ENCODE measurements around the gene PTPA.

PTPA gene

GRCh38 chr9:129072171-129072570, 39.0 kb upstream of the PTPA start:
- no peak overlapping the region for H3K27ac ChIP-seq (ENCODE audit: extremely low read depth, low read depth, low read length)

GRCh38 chr9:129073404-129073803, 37.8 kb upstream of the PTPA start:
- Histone ChIP-seq H3K9me3 (ENCODE audit: control insufficient read depth, insufficient read depth, low read depth, low read length) (no peaks in the 10 kb centered on the region), H3K4me1 (ENCODE audit: control insufficient read depth, insufficient read depth, low read length) (no peaks in the 10 kb centered on the region), H3K27ac (ENCODE audit: extremely low read depth, low read depth, low read length) (no peak overlapping the region), H3K4me3 (ENCODE audit: low read depth, low read length) (no peak overlapping the region), H3K36me3 (ENCODE audit: control insufficient read depth in 2 of 2, insufficient read depth in 1 of 2, low read length in 2 of 2) (peaks cover 0 to 17% of the 10 kb centered on the region in 2 experiments; a peak in 1 of 3 replicates)
- ChIA-PET POLR2A (interaction anchor here (0.6 to 1.2 kb wide), 2 partner anchors 23 to 30 kb away, joined by 3 to 8 read pairs; no protein-coding TSS in a partner anchor), CTCF (interaction anchor here (0.7 to 0.8 kb wide), 3 partner anchors 11 to 341 kb away, joined by 3 to 4 read pairs (median 3); no protein-coding TSS in a partner anchor)
- TF ChIP-seq ZNF362 (tag by site-specific recombination; IDR thresholded peaks at IDR 0.05): 0 out of 2 replicates have a peak, but pooled peaks have one; percentile 35
- TF ChIP-seq ZNF18 (tag by site-specific recombination; IDR thresholded peaks at IDR 0.05): peak; percentile 36; the same call in 1 of the 2 replicates
- TF ChIP-seq ZNF324 (tag by site-specific recombination; IDR thresholded peaks at IDR 0.05): no peak

More at GRCh38 chr9:129072171-129072570, 39.0 kb upstream of the PTPA start:
- POLR2A ChIA-PET: interaction anchor here (0.5 to 1.0 kb wide), 2 partner anchors 8 to 214 kb away, joined by 3 read pairs; partner anchors contain the start of gene DOLPP1
- peaks cover 0 to 29% of the 10 kb centered on the region in 2 experiments; a peak in 1 of 3 replicates for H3K36me3 ChIP-seq (ENCODE audit: control insufficient read depth in 2 of 2, insufficient read depth in 1 of 2, low read length in 2 of 2)
- CTCF ChIA-PET: interaction anchor here (0.7 kb wide), 2 partner anchors 891 to 1786 kb away, joined by 3 to 4 read pairs; no protein-coding TSS in a partner anchor
- no peak overlapping the region for H3K4me3 ChIP-seq (ENCODE audit: low read depth, low read length)
- no peaks in the 10 kb centered on the region for H3K9me3 ChIP-seq (ENCODE audit: control insufficient read depth, insufficient read depth, low read depth, low read length)
- TF ChIP-seq ZNF121 (tag by site-specific recombination; IDR thresholded peaks at IDR 0.05) (peak; percentile 62), OVOL3 (tag by site-specific recombination; IDR thresholded peaks at IDR 0.05) (no peak), INSM2 (tag by site-specific recombination; IDR thresholded peaks at IDR 0.05) (no peak), ZNF488 (tag by site-specific recombination; IDR thresholded peaks at IDR 0.05) (no peak), ZBTB17 (tag by site-specific recombination; IDR thresholded peaks at IDR 0.05) (no peak), ZNF366 (tag by site-specific recombination; conservative IDR thresholded peaks at IDR 0.05) (no peak), ZNF660 (tag by site-specific recombination; IDR thresholded peaks at IDR 0.05) (no peak), ZNF624 (tag by site-specific recombination; IDR thresholded peaks at IDR 0.05) (no peak), PATZ1 (tag by site-specific recombination; IDR thresholded peaks at IDR 0.05) (0 out of 2 replicates have a peak, but pooled peaks have one; percentile 7), ZNF664 (tag by site-specific recombination; IDR thresholded peaks at IDR 0.05) (no peak), ZNF341 (tag by site-specific recombination; IDR thresholded peaks at IDR 0.05; ENCODE audit: low read depth) (peak; percentile 43), ZNF692 (tag by site-specific recombination; IDR thresholded peaks at IDR 0.05) (no peak), ZNF37A (tag by site-specific recombination; IDR thresholded peaks at IDR 0.05) (no peak), GLIS2 (tag by site-specific recombination; IDR thresholded peaks at IDR 0.05) (0 out of 2 replicates have a peak, but pooled peaks have one; percentile 15), GLI2 (tag by site-specific recombination; IDR thresholded peaks at IDR 0.05; ENCODE audit: borderline replicate concordance, low read depth) (no peak), BCL11A (tag by site-specific recombination; IDR thresholded peaks at IDR 0.05; ENCODE audit: low read depth) (no peak), GLIS1 (tag by site-specific recombination; IDR thresholded peaks at IDR 0.05) (peak; percentile 68)
- no peaks in the 10 kb centered on the region for H3K4me1 ChIP-seq (ENCODE audit: control insufficient read depth, insufficient read depth, low read length)

All from HEK293 (cell line).